ENCODE results near the gene DMAC2L. TPM values are rescaled to one million over a fixed set of nuclear protein-coding genes. Genes with fewer than 3 reads are reported as not detected.

Gene DMAC2L
- total RNA-seq, 2 experiments from 2014 or later: 13.8 to 33.0 TPM

- no peak for DNase-seq (ENCODE audit: low spot score)
- H3K9me3 ChIP-seq (ENCODE audit: low read length): no peaks in the 10 kb centered on the region
- no TSS peak for BruUV-seq (replicated peaks)
- TF ChIP-seq EZH2phosphoT487 (IDR thresholded peaks at IDR 0.05; ENCODE audit: borderline replicate concordance, low read depth, low read length): no peak
- TF ChIP-seq CTCF (conservative IDR thresholded peaks at IDR 0.05; ENCODE audit: low read length): no peak
- no peak overlapping the region for H3K27ac ChIP-seq (ENCODE audit: low read depth, low read length, poor library complexity, severe bottlenecking)
- H3K79me2 ChIP-seq (ENCODE audit: insufficient read depth, low read depth, low read length): no peaks in the 10 kb centered on the region
- no peak overlapping the region for H3K4me3 ChIP-seq (ENCODE audit: low read depth, low read length, poor library complexity, severe bottlenecking)
- H2AFZ ChIP-seq (ENCODE audit: low read length): no peak overlapping the region
- POLR2A ChIA-PET: interaction anchor here (0.9 kb wide), 1 partner anchor 18 kb away, joined by 3 read pairs; no protein-coding TSS in a partner anchor
- no peaks in the 10 kb centered on the region for H3K9me2 ChIP-seq (ENCODE audit: insufficient read depth, low read length)
- no peaks in the 10 kb centered on the region for H3K4me1 ChIP-seq (ENCODE audit: insufficient read depth, low read length, poor library complexity, severe bottlenecking)
- intact Hi-C loops (cut with micrococcal nuclease; ENCODE audit: unreplicated experiment): no loop called here
- CTCF ChIA-PET (ENCODE audit: unreplicated experiment): no interaction called here
- no peak overlapping the region for H3K4me2 ChIP-seq (ENCODE audit: low read length)
- no peaks in the 10 kb centered on the region for H3K36me3 ChIP-seq (ENCODE audit: insufficient read depth, low read length)
- no peaks in the 10 kb centered on the region for H4K20me1 ChIP-seq (ENCODE audit: insufficient read depth, low read length)
Observed at GRCh38 chr14:50375760-50376159, 63.6 kb downstream of the DMAC2L start.

Small RNAs within 50 kb of the gene (microRNA-seq; reads per million reads assigned to microRNA genes)
- gene MIR4504 (ENCODE audit: borderline replicate concordance): 7.6 reads per million, percentile 5 among the genes with 10 or more reads in this experiment

Small RNAs within 50 kb of the gene (small RNA-seq; reads per million reads assigned to genes)
- gene MIR4504: not detected

Other genes starting within 250 kb of the DMAC2L start
- gene VCPKMT, start 195.8 kb upstream of the DMAC2L start, total RNA-seq (2014; rRNA removed; shearing (Covaris generic)): 13.3 and 13.5 TPM in 2 replicates
- gene VCPKMT, start 195.8 kb upstream of the DMAC2L start, total RNA-seq (2022): 12.6 and 12.9 TPM in 2 replicates
- 13.5 and 16.5 TPM in 2 replicates for gene SOS2, start 80.7 kb upstream of the DMAC2L start, total RNA-seq (2014; rRNA removed; shearing (Covaris generic))
- 25.2 and 34.7 TPM in 2 replicates for gene SOS2, start 80.7 kb upstream of the DMAC2L start, total RNA-seq (2022)
- gene L2HGDH, start 95 bp upstream of the DMAC2L start, total RNA-seq (2014; rRNA removed; shearing (Covaris generic)): 8.7 and 10.0 TPM in 2 replicates
- gene L2HGDH, start 95 bp upstream of the DMAC2L start, total RNA-seq (2022): 14.6 and 19.8 TPM in 2 replicates
- 0.09 TPM in 1 of 2 replicates, not detected in the other for gene CDKL1, start 84.6 kb downstream of the DMAC2L start, total RNA-seq (2014; rRNA removed; shearing (Covaris generic))
- 0.22 and 0.36 TPM in 2 replicates for gene CDKL1, start 84.6 kb downstream of the DMAC2L start, total RNA-seq (2022)
- gene MAP4K5, start 220.2 kb downstream of the DMAC2L start, total RNA-seq (2014; rRNA removed; shearing (Covaris generic)): 44.0 and 49.8 TPM in 2 replicates
- gene MAP4K5, start 220.2 kb downstream of the DMAC2L start, total RNA-seq (2022): 36.7 and 37.6 TPM in 2 replicates
- gene ATL1, start 247.8 kb downstream of the DMAC2L start, total RNA-seq (2014; rRNA removed; shearing (Covaris generic)): 0.28 and 0.82 TPM in 2 replicates
- gene ATL1, start 247.8 kb downstream of the DMAC2L start, total RNA-seq (2022): 1.1 and 1.6 TPM in 2 replicates